ENCODE data around the gene PROX1. TPM values are rescaled to one million over a fixed set of nuclear protein-coding genes. Genes with fewer than 3 reads are reported as not detected.

The PROX1 gene
- total RNA-seq, 8 experiments from 2014 or later: 0.15 to 47.7 (median 11.5) TPM

DNA sequence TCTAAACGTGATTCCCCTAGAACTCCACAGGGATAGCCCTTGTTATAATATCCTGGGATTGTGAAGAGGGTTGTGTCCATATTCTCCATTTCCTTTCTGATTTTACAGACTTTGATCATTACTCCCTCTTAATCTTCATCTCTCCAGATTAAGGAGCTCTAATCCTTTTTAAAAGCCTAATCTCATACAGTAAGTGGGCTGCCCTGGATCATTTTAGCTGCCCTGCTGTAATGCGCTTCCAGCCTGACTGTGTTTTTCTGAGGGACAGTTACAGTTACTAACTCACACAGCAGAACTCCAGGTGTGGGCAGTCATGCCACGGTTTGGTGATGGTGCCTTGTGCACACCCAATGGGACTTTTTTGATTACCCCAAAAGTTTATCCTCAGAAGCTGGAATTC lies 33.5 kb downstream of the PROX1 start:
- H3K27ac ChIP-seq: no peak overlapping the region
- in situ Hi-C loops (cut with MboI; ENCODE audit: low pct_unique_long_range_greater_than_20kb in 2 of 9, low sequenced_read_pairs in 9 of 9, unreplicated experiment in 9 of 9): loop anchor here in 1 of 9 experiments (10.0 kb wide), 1 partner anchor 63 kb away; no protein-coding TSS in a partner anchor
- WGBS, 10 experiments: 32 to 100% (median 94%) methylated on average over 1 to 3 of the region's 3 CpGs; no CpG with 5 or more reads in 2 of the 10 experiments
- H3K4me3 ChIP-seq: no peak overlapping the region
- H3K4me1 ChIP-seq (replicated peaks in 1 of 2): peaks cover 33 to 41% of the 10 kb centered on the region in 2 donors
- no peak for ATAC-seq (replicated peaks in 6 of 8)

DNA sequence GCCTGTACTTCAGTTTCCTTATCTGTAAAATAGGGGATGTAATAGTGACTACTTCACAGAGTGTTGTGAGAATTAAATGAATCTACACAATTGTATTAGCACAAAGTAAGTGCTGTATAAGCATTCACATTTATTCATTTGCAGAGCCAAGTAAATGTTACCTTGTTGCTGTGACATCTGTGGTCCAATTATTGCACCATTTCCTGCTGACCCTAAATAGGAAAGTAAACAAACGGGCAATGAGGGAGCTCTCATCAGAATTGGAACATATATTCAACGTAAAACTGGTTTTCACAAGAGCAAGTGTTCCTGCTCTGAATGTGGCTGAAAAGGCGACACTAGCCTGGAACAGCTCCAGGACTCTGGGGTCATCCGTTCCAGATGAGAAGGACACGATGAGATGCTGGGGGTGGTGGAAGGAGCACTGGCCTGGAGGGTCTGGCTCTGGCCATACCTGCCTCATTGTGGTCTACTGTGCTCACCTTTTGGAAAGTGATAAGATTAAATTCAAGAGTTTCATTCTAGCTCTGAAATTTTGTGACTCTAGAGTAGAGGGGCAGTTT lies 34.5 kb downstream of the PROX1 start:
- no peak overlapping the region for H3K27ac ChIP-seq
- 0 to 100% (median 94%) methylated on average over 1 to 5 of the region's 5 CpGs; no CpG with 5 or more reads in 1 of the 10 experiments for WGBS, 10 experiments
- no peak overlapping the region for H3K4me3 ChIP-seq
- peaks cover 31 to 39% of the 10 kb centered on the region in 2 donors for H3K4me1 ChIP-seq (replicated peaks in 1 of 2)
- in situ Hi-C loops (cut with MboI; ENCODE audit: low pct_unique_long_range_greater_than_20kb in 2 of 9, low sequenced_read_pairs in 9 of 9, unreplicated experiment in 9 of 9): loop anchor here in 1 of 9 experiments (10.0 kb wide), 1 partner anchor 62 kb away; no protein-coding TSS in a partner anchor
- ATAC-seq (replicated peaks in 6 of 8): no peak

DNA sequence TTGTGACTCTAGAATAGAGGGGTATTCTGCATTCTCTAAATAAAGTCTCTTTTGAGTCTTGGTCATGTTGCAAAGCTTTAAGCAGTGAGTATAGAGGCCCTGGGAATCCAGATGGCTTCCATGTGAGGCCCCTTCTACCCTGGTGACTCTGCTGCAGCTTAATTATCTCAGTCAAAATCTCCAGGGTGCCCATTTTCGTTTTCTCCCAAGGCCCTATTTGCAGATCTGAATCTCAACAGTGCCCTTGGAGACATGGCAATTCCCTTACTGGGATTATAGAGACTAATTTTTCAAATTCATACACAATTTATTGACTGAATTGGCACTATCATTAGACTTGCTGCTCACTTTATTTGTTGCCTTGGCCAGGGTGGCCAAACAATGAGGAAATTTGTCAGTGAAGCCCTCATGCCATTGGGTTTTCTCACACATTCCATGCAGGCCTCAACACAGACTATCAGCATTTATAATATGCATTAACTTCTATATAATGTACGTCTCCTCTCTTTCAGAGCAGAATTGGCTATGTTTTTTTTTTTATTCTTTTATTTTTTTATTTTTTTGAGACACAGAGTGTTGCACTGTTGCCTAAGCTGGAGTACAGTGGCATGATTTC lies 35.1 kb downstream of the PROX1 start:
- 0 to 92% (median 76%) methylated on average over 2 of the region's 2 CpGs; no CpG with 5 or more reads in 2 of the 10 experiments for WGBS, 10 experiments
- no peak for ATAC-seq (replicated peaks in 6 of 8)
- Histone ChIP-seq H3K4me1 (replicated peaks in 1 of 2) (peaks cover 30 to 39% of the 10 kb centered on the region in 2 donors), H3K4me3 (no peak overlapping the region), H3K27ac (no peak overlapping the region)
- in situ Hi-C loops (cut with MboI; ENCODE audit: low pct_unique_long_range_greater_than_20kb in 2 of 9, low sequenced_read_pairs in 9 of 9, unreplicated experiment in 9 of 9): loop anchor here in 1 of 9 experiments (10.0 kb wide), 1 partner anchor 62 kb away; no protein-coding TSS in a partner anchor

DNA sequence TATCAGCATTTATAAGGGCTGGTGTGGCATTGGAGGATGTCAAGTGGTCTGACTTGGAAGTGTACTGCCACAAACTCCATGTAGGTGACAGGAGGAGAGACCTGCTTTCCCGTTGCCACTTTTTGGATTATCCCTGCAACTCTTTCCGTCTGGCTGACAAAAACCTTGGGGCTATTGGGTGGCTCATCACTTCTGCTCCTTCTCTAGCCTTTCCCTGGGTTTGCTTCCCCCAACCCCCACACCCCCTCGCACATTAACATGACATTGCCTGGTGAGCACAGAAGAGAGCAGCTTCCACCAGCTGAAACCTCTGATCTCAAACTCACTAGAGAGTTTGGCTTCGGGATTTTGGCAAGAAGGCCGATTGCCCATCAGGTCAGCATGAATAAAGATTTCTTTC lies 39.2 kb downstream of the PROX1 start:
- WGBS, 10 experiments: 0 to 55% (median 22%) methylated on average over 1 to 4 of the region's 5 CpGs; no CpG with 5 or more reads in 2 of the 10 experiments
- no peak overlapping the region for H3K4me3 ChIP-seq
- peaks cover 48 to 54% of the 10 kb centered on the region in 2 donors for H3K4me1 ChIP-seq (replicated peaks in 1 of 2)
- H3K27ac ChIP-seq: no peak overlapping the region
- ATAC-seq (replicated peaks in 6 of 8): no peak
- in situ Hi-C loops (cut with MboI; ENCODE audit: low pct_unique_long_range_greater_than_20kb in 2 of 9, low sequenced_read_pairs in 9 of 9, unreplicated experiment in 9 of 9): loop anchor here in 1 of 9 experiments (10.0 kb wide), 1 partner anchor 58 kb away; no protein-coding TSS in a partner anchor

DNA sequence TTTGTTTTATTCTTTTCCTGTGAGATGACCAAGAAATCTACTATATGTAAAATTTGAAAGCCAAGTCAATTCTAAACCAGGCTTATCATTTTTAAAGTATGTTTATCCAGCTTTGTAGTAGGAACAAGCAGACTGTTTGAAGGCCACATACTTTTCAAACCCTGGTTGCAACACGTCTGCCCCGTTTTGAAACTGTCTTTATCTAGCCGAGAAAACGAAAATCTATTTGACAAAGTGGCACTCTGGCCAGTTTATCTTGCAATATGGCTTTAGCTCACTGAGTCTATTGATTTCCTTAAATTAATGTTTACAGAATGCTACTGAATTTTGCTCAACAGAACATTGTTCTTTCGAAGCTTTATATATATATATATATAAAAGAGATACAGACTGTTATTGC lies 39.7 kb downstream of the PROX1 start:
- WGBS, 10 experiments: 13 to 64% (median 42%) methylated on average over 1 to 5 of the region's 5 CpGs; no CpG with 5 or more reads in 1 of the 10 experiments
- H3K27ac ChIP-seq: no peak overlapping the region
- no peak overlapping the region for H3K4me3 ChIP-seq
- ATAC-seq (replicated peaks in 6 of 8): no peak
- in situ Hi-C loops (cut with MboI; ENCODE audit: low pct_unique_long_range_greater_than_20kb in 2 of 9, low sequenced_read_pairs in 9 of 9, unreplicated experiment in 9 of 9): loop anchor here in 1 of 9 experiments (10.0 kb wide), 1 partner anchor 57 kb away; no protein-coding TSS in a partner anchor
- peaks cover 48 to 54% of the 10 kb centered on the region in 2 donors for H3K4me1 ChIP-seq (replicated peaks in 1 of 2)

DNA sequence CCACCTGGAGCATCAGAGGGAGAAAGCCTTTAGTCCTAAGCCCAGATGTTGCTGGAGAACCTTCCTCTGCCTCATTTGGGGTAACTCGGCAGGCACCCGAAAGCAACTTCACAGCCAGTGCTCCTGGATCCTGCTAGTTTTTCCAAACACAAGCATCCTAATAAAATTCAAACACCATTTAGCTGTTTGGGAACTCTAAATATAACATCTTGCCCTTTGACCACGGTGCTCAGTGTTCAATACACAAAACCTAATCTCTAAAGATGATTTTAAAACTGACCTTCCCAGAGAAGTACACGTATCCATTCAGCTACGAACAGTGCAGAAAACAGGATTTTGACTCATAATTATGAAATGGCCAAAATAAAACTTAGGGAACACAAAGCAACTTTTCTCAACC lies 40.3 kb downstream of the PROX1 start:
- Histone ChIP-seq H3K27ac (no peak overlapping the region), H3K4me3 (no peak overlapping the region), H3K4me1 (replicated peaks in 1 of 2) (peaks cover 48 to 54% of the 10 kb centered on the region in 2 donors)
- in situ Hi-C loops (cut with MboI; ENCODE audit: low pct_unique_long_range_greater_than_20kb in 2 of 9, low sequenced_read_pairs in 9 of 9, unreplicated experiment in 9 of 9): loop anchor here in 1 of 9 experiments (10.0 kb wide), 1 partner anchor 57 kb away; no protein-coding TSS in a partner anchor
- WGBS, 10 experiments: 0 to 87% (median 81%) methylated on average over 1 to 5 of the region's 5 CpGs; no CpG with 5 or more reads in 2 of the 10 experiments
- no peak for ATAC-seq (replicated peaks in 6 of 8)

DNA sequence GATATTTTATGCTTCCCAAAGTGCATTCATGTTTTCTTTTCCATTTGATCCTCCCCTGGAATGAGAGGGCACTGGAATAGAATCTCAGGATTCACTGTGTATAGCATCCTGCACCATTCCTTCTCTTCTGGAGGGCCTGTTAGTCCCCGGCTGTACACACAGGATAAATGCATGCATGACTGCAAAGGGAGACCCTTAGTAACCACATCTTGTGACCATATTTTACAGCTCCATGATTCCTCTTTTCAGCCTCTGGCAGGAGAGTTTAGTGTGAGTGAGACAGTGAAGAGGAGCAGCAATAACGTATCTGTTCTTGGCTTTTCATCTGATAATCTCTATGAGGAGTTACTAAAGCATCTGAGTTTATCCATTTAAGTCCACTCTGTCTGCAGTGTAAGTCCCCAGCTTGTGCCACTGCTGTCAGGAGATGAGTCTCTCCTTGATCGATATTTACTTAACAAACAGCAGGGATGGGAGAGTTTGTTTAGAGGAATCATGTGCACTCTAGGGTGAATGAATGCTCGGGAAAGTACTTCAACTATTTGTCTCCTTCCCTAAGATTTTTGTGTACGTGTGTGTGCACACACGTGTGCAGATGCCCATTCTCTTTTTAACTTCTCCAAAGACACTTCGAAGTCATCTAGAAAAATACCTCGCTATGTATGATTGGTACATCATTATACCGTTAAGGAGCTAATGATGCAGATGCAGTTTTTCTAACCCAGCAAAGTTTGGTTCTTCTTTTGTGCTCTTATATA lies 41.1 kb downstream of the PROX1 start:
- WGBS, 10 experiments: 0 to 50% (median 39%) methylated on average over 1 to 9 of the region's 9 CpGs; no CpG with 5 or more reads in 2 of the 10 experiments
- no peak overlapping the region for H3K4me3 ChIP-seq
- H3K27ac ChIP-seq: peak overlapping the region in 1 of 2 donors; percentile 10
- ATAC-seq (replicated peaks in 6 of 8): peak in 5 of 8 experiments; percentile 61 to 75 (median 65)
- peaks cover 48 to 54% of the 10 kb centered on the region in 2 donors for H3K4me1 ChIP-seq (replicated peaks in 1 of 2)
- in situ Hi-C loops (cut with MboI; ENCODE audit: low pct_unique_long_range_greater_than_20kb in 2 of 9, low sequenced_read_pairs in 9 of 9, unreplicated experiment in 9 of 9): loop anchor here in 1 of 9 experiments (10.0 kb wide), 1 partner anchor 56 kb away; no protein-coding TSS in a partner anchor

DNA sequence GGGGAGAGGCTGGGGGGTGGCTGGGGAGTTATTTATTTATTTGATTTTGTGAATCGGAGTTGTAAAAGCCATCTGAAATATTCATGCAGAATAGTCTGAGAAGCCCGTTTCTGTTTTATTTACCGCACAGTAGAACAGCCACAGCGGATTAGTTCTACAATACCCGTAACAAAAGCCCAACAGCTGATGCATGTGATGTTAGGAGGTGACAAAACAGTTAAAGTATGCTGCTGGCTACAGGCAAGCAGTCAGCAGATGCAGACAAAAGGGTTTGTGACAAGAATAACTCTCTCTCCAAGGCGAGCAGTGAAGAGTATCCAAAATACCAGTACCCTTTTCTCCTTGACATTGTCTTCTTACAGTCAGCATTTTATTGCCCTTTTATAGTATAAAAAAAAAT lies 42.0 kb downstream of the PROX1 start:
- Histone ChIP-seq H3K4me3 (no peak overlapping the region), H3K27ac (peak overlapping the region; percentile 43 to 58), H3K4me1 (replicated peaks in 1 of 2) (peaks cover 48 to 54% of the 10 kb centered on the region in 2 donors)
- in situ Hi-C loops (cut with MboI; ENCODE audit: low pct_unique_long_range_greater_than_20kb in 2 of 9, low sequenced_read_pairs in 9 of 9, unreplicated experiment in 9 of 9): loop anchor here in 1 of 9 experiments (10.0 kb wide), 1 partner anchor 55 kb away; no protein-coding TSS in a partner anchor
- WGBS, 10 experiments: 0 to 54% (median 15%) methylated on average over 1 to 6 of the region's 6 CpGs; no CpG with 5 or more reads in 2 of the 10 experiments
- ATAC-seq (replicated peaks in 6 of 8): peak in 5 of 8 experiments; percentile 55 to 76 (median 68)

DNA sequence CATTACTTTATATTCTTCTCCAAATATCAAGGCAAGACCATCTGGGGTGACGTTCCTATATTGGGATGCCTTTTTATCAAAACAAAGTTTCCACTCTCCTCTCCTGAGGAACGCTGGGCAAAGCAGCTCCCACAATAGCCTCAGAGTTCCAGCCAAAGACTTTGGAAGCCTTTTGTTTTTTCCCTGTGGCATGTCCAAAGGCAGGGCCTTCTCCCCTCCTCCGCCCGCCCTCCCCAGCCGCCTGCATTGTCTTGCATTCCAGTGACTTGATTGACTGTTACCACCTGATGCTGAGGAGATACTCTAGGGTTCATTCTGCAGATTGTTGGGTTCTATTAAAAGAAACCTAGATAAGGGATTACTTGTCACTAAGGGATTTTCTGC lies 43.5 kb downstream of the PROX1 start:
- peak in 2 of 8 experiments; percentile 5 to 11 for ATAC-seq (replicated peaks in 6 of 8)
- 0 to 76% (median 35%) methylated on average over 1 to 5 of the region's 5 CpGs; no CpG with 5 or more reads in 3 of the 10 experiments for WGBS, 10 experiments
- Histone ChIP-seq H3K4me1 (replicated peaks in 1 of 2) (peaks cover 48 to 60% of the 10 kb centered on the region in 2 donors), H3K4me3 (no peak overlapping the region), H3K27ac (peak overlapping the region in 1 of 2 donors; percentile 56)
- in situ Hi-C loops (cut with MboI; ENCODE audit: low pct_unique_long_range_greater_than_20kb in 2 of 9, low sequenced_read_pairs in 9 of 9, unreplicated experiment in 9 of 9): no loop called here

DNA sequence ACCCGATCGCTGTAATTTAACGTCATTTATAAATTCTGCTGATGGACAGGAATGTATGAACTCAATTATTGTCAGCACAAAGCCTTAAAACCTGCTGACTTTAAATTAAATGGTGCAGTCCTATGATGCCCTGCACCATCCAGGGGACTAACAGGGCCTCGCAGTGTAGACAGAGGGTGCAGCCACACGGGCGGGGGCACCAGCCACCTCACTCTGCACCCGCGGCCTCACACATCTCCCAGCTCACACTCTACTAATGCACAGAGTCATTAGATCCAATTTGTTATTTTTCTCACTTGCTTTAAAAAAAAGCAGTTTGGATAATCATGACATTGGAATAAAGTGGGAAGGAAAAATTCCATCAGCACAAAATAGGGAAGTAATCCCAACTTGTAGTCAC lies 49.7 kb downstream of the PROX1 start:
- 53 to 96% (median 88%) methylated on average over 1 to 8 of the region's 8 CpGs for WGBS, 10 experiments
- Histone ChIP-seq H3K4me1 (replicated peaks in 1 of 2) (peaks cover 0 to 8% of the 10 kb centered on the region in 2 donors), H3K4me3 (no peak overlapping the region), H3K27ac (no peak overlapping the region)
- ATAC-seq (replicated peaks in 6 of 8): no peak
- in situ Hi-C loops (cut with MboI; ENCODE audit: low pct_unique_long_range_greater_than_20kb in 2 of 9, low sequenced_read_pairs in 9 of 9, unreplicated experiment in 9 of 9): no loop called here

DNA sequence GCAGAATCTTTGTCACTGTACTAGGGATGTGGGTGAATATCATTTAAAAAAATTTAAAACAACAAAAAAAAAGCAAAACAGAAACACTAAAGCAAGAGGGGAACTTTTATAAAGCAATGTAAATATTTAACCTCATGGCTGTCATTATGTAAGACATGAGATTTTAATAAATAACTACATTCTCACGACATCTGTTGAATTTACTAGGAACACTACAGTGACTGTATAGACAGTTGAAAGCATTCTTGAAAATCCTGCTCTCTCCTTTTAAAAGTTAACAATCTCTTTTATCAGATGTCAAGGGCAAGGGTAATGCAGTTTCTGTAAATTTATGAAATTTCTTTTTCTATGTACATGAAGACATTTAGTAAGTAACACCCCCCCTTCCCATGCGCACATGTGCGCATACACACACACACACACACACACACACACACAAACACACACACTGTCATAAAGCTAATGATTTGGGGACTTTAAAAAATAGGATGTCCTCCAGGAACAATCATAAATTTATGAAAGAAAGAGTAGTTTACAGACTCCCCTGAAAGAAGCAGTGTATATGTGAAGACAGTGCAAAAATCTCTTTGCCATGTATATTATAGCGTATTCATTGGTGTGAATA lies 51.7 kb downstream of the PROX1 start:
- Histone ChIP-seq H3K4me3 (no peak overlapping the region), H3K4me1 (replicated peaks in 1 of 2) (peaks cover 0 to 8% of the 10 kb centered on the region in 2 donors), H3K27ac (no peak overlapping the region)
- no peak for ATAC-seq (replicated peaks in 6 of 8)
- 14 to 100% (median 75%) methylated on average over 1 to 4 of the region's 4 CpGs for WGBS, 10 experiments
- in situ Hi-C loops (cut with MboI; ENCODE audit: low pct_unique_long_range_greater_than_20kb in 2 of 9, low sequenced_read_pairs in 9 of 9, unreplicated experiment in 9 of 9): no loop called here

DNA sequence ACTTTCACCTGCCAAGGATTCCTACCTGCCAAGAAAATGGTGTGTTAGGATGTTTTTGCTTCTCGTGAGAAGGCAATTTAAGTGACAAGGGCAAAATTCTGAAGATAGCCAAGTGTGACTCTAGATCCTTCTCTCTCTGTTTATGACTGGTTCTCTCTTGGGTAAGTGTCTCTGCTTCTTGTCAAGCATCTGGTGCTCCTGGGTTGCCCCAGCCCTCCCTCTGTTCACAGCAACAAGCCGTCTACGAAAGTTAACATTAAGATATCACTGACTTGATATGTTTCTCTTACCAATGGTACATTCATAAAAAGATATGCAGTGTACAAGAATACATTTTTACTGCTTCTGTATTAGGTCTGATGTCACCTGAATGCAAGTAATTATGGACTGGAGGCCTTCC lies 55.4 kb downstream of the PROX1 start:
- no peak for ATAC-seq (replicated peaks in 6 of 8)
- no peaks in the 10 kb centered on the region for H3K4me1 ChIP-seq (replicated peaks in 1 of 2)

More for the DNA sequence above, 55.4 kb downstream of the PROX1 start:
- Histone ChIP-seq H3K4me3 (no peak overlapping the region), H3K27ac (no peak overlapping the region)
- 0 to 100% (median 71%) methylated on average over 1 to 3 of the region's 3 CpGs; no CpG with 5 or more reads in 2 of the 10 experiments for WGBS, 10 experiments
- in situ Hi-C loops (cut with MboI; ENCODE audit: low pct_unique_long_range_greater_than_20kb in 2 of 9, low sequenced_read_pairs in 9 of 9, unreplicated experiment in 9 of 9): no loop called here

All from motor neuron (in vitro differentiated cells).